ENCODE data around the gene HDDC3.

HDDC3 gene

GRCh38 chr15:90889736-90890456 is 42.5 kb downstream of the HDDC3 start:
- TF ChIP-seq ZBTB7A (IDR thresholded peaks at IDR 0.05; ENCODE audit: low read depth) (no peak), TCF12 (IDR thresholded peaks at IDR 0.05; ENCODE audit: low read depth) (no peak), TEAD4 (IDR thresholded peaks at IDR 0.05) (no peak), REST (IDR thresholded peaks at IDR 0.05; ENCODE audit: low read depth) (no peak), MAX (IDR thresholded peaks at IDR 0.05) (no peak), CEBPB (IDR thresholded peaks at IDR 0.05) (no peak), TAF1 (IDR thresholded peaks at IDR 0.05; ENCODE audit: low read depth) (no peak), CREB1 (IDR thresholded peaks at IDR 0.05; ENCODE audit: low read depth) (no peak), FOXM1 (IDR thresholded peaks at IDR 0.05; ENCODE audit: borderline replicate concordance, low read depth) (no peak), EGR1 (IDR thresholded peaks at IDR 0.05) (no peak), USF1 (IDR thresholded peaks at IDR 0.05) (no peak), NFIC (IDR thresholded peaks at IDR 0.05) (no peak), YY1 (IDR thresholded peaks at IDR 0.05; ENCODE audit: low read depth) (no peak), EP300 (IDR thresholded peaks at IDR 0.05; ENCODE audit: borderline replicate concordance) (no peak), RAD21 (IDR thresholded peaks at IDR 0.05; ENCODE audit: low read depth) (no peak)

GRCh38 chr15:90889313-90889730 is 43.0 kb downstream of the HDDC3 start:
- TF ChIP-seq FOXM1 (IDR thresholded peaks at IDR 0.05; ENCODE audit: borderline replicate concordance, low read depth) (no peak), CEBPB (IDR thresholded peaks at IDR 0.05) (no peak), ZBTB7A (IDR thresholded peaks at IDR 0.05; ENCODE audit: low read depth) (no peak), MAX (IDR thresholded peaks at IDR 0.05) (no peak), TAF1 (IDR thresholded peaks at IDR 0.05; ENCODE audit: low read depth) (no peak), NFIC (IDR thresholded peaks at IDR 0.05) (no peak), EP300 (IDR thresholded peaks at IDR 0.05; ENCODE audit: borderline replicate concordance) (no peak), REST (IDR thresholded peaks at IDR 0.05; ENCODE audit: low read depth) (no peak)

- TF ChIP-seq FOXM1 (IDR thresholded peaks at IDR 0.05; ENCODE audit: borderline replicate concordance, low read depth), result no peak
- no peak for TF ChIP-seq TAF1 (IDR thresholded peaks at IDR 0.05; ENCODE audit: low read depth)
- TF ChIP-seq CREB1 (IDR thresholded peaks at IDR 0.05; ENCODE audit: low read depth), result no peak
- TF ChIP-seq ZBTB7A (IDR thresholded peaks at IDR 0.05; ENCODE audit: low read depth), result no peak
- no peak for TF ChIP-seq EGR1 (IDR thresholded peaks at IDR 0.05)
- no peak for TF ChIP-seq RAD21 (IDR thresholded peaks at IDR 0.05; ENCODE audit: low read depth)
- no peak for TF ChIP-seq MAX (IDR thresholded peaks at IDR 0.05)
- no peak for TF ChIP-seq TEAD4 (IDR thresholded peaks at IDR 0.05)
- TF ChIP-seq YY1 (IDR thresholded peaks at IDR 0.05; ENCODE audit: low read depth), result no peak
- TF ChIP-seq REST (IDR thresholded peaks at IDR 0.05; ENCODE audit: low read depth), result no peak
- TF ChIP-seq TCF12 (IDR thresholded peaks at IDR 0.05; ENCODE audit: low read depth), result no peak
- no peak for TF ChIP-seq CEBPB (IDR thresholded peaks at IDR 0.05)
- no peak for TF ChIP-seq EP300 (IDR thresholded peaks at IDR 0.05; ENCODE audit: borderline replicate concordance)
- TF ChIP-seq USF1 (IDR thresholded peaks at IDR 0.05), result no peak
- no peak for TF ChIP-seq NFIC (IDR thresholded peaks at IDR 0.05)
Measured at GRCh38 chr15:90887037-90887481, 45.3 kb downstream of the HDDC3 start.

- TF ChIP-seq YY1 (IDR thresholded peaks at IDR 0.05; ENCODE audit: low read depth) (no peak), USF1 (IDR thresholded peaks at IDR 0.05) (no peak), FOXM1 (IDR thresholded peaks at IDR 0.05; ENCODE audit: borderline replicate concordance, low read depth) (no peak)
Measured at GRCh38 chr15:90886291-90886614, 46.1 kb downstream of the HDDC3 start.

Measured in Ishikawa (cell line).